Uterus (tissue), 4 donors: Measurements from ENCODE around the gene TMEM50A. TPM values are rescaled to one million over a fixed set of nuclear protein-coding genes. Genes with fewer than 3 reads are reported as not detected.
"Not testable (repeated sequence)": the region's sequence is repeated elsewhere in the genome, so short reads cannot be mapped to it uniquely, and the experiment has no call there.

ENCODE experiments used
- DNase-seq, 2 donors: peaks; one replicate each; pipeline ENCODE4 v3.0.0-alpha.2; 2019 to 2020
- H3K27ac ChIP-seq, 2 donors: fragments of 200-600 bp; sonication (generic); 1 replicate in 1 of 2; 2 replicates in 1 of 2; pipeline ENCODE4 v1.5.1; 2016 to 2018
- H3K27me3 ChIP-seq, 2 donors: fragments of 200-600 bp; sonication (generic); one replicate each; pipeline ENCODE4 v1.5.1; 2018 to 2019; ENCODE audit warnings: control low read depth in 1 of 2
- H3K36me3 ChIP-seq, 2 donors: fragments of 200-600 bp; sonication (generic); one replicate each; pipeline ENCODE4 v1.5.1; 2019; ENCODE audit warnings: control low read depth in 1 of 2
- H3K4me1 ChIP-seq, 2 donors: fragments of 200-600 bp; sonication (generic); one replicate each; pipeline ENCODE4 v1.5.1; 2018 to 2019; ENCODE audit warnings: control low read depth in 1 of 2
- H3K4me3 ChIP-seq, 2 donors: fragments of 200-600 bp; sonication (generic); 1 replicate in 1 of 2; 2 replicates in 1 of 2; pipeline ENCODE4 v1.5.1; 2018 to 2019; ENCODE audit warnings: mild to moderate bottlenecking in 1 of 2
- H3K9me3 ChIP-seq, 2 donors: fragments of 200-600 bp; sonication (generic); one replicate each; pipeline ENCODE4 v1.5.1; 2019; ENCODE audit warnings: control low read depth in 1 of 2
- intact Hi-C: fragments of 100-400 bp; cut with DNase I; formaldehyde crosslinking; loops from one replicate; pipeline ENCODE4 v1.15.1; 2023; ENCODE audit warnings: low total_unique reads
- total RNA-seq, 4 donors: library from RNA; depleted of rRNA in 3 of 4; stranded (reverse); fragments of >200 nt in 3 of 4; gene quantifications; one replicate each; pipeline versions ENCODE4 v1.1.0 to v1.2.4, GENCODE V29; 2014 to 2023
- TF ChIP-seq, protein P1 (sequence below), 4 experiments: fragments of 200-600 bp in 2 of 4; fragments of 450-650 bp in 2 of 4; sonication (generic) in 2 of 4; IDR thresholded peaks; one replicate each; pipeline ENCODE4 v1.5.1; 2016 to 2019; ENCODE audit warnings: antibody characterized with exemption in 4 of 4, mild to moderate bottlenecking in 2 of 4, moderate library complexity in 1 of 4
- donor health status: DM: yes; HTN: yes; CAD: no.

Gene TMEM50A
- total RNA-seq, 4 donors from 2014 or later, result 15.6 to 92.4 (median 66.7) TPM

DNA sequence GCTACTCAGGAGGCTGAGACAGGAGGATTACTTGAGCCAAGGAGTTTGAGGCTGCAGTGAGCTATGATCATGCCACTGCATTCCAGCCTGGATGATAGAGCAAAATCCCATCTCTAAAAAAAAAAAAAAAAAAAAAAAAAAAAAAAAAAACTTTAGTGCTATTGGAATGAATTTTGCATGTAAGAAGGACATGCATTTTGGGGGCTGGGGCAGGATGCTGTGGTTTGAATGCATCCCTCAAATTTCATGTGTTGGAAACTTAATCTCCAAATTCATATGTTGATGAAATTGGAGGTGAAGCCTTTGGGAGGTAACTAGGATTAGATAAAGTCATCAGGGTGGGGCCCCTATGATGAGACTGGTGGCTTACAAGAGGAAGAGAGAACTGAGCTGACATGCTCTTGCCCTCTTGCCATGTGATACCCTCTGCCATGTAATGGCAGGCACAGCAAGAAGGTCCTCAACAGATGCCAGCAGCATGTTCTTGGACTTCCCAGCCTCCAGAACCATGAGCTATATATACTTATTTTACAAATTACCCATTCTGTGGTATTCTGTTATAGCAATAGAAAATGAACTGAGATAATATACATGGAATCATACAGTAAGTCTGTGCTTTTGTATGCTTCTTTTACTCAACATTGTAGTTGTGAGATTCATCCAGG lies 25.2 kb upstream of the TMEM50A start:
- intact Hi-C loops, H3K27ac ChIP-seq, H3K36me3 ChIP-seq, H3K4me3 ChIP-seq, H3K4me1 ChIP-seq, DNase-seq, H3K27me3 ChIP-seq, H3K9me3 ChIP-seq: not testable (repeated sequence)

- H3K4me3 ChIP-seq, H3K9me3 ChIP-seq, H3K4me1 ChIP-seq, intact Hi-C loops, H3K36me3 ChIP-seq, H3K27me3 ChIP-seq: not testable (repeated sequence)
- peak in 1 of 2 donors; percentile 37 for DNase-seq
- H3K27ac ChIP-seq, result peak overlapping the region; percentile 45 to 83
Measured at GRCh38 chr1:25320314-25320938, 17.7 kb upstream of the TMEM50A start.

DNA sequence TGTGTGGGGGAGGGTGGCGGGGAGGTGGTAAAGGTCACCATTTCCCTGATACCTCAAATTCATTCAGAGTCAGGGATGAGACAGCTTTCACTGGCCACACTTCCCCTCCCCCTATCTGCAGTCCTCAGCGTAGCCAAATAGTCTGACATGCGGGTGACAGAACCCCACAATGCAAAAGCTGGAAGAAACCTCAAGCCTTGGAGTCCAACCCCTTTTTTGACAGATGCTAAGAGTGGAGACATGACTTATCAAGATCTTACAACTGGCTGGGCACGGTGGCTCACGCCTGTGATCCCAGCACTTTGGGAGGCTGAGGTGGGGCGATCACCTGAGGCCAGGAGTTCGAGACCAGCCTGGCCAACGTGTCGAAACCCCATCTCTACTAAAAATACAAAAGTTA lies 16.0 kb upstream of the TMEM50A start:
- H3K27me3 ChIP-seq, intact Hi-C loops, H3K9me3 ChIP-seq, DNase-seq, H3K27ac ChIP-seq, H3K4me3 ChIP-seq, H3K4me1 ChIP-seq, H3K36me3 ChIP-seq: not testable (repeated sequence)

DNA sequence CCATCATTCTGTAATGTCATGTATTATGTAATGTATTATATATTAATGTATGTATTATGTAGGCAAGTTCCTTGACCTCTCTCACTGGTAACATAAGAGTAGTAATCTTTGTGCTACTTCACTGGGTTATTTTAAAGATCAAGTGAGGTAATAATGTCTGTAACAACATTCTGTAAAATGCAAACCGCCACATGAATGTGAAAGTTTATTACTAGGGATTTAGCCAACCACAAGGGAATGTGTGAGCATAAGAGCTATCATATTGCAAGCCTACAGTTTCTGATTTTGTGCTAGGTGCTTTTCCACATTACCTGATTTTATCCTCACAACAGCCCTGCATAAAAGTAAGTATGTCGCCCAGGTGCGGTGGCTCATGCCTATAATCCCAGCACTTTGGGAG lies 13.7 kb upstream of the TMEM50A start:
- H3K4me3 ChIP-seq, intact Hi-C loops, H3K4me1 ChIP-seq, H3K27ac ChIP-seq, H3K36me3 ChIP-seq, DNase-seq, H3K9me3 ChIP-seq, H3K27me3 ChIP-seq: not testable (repeated sequence)

DNA sequence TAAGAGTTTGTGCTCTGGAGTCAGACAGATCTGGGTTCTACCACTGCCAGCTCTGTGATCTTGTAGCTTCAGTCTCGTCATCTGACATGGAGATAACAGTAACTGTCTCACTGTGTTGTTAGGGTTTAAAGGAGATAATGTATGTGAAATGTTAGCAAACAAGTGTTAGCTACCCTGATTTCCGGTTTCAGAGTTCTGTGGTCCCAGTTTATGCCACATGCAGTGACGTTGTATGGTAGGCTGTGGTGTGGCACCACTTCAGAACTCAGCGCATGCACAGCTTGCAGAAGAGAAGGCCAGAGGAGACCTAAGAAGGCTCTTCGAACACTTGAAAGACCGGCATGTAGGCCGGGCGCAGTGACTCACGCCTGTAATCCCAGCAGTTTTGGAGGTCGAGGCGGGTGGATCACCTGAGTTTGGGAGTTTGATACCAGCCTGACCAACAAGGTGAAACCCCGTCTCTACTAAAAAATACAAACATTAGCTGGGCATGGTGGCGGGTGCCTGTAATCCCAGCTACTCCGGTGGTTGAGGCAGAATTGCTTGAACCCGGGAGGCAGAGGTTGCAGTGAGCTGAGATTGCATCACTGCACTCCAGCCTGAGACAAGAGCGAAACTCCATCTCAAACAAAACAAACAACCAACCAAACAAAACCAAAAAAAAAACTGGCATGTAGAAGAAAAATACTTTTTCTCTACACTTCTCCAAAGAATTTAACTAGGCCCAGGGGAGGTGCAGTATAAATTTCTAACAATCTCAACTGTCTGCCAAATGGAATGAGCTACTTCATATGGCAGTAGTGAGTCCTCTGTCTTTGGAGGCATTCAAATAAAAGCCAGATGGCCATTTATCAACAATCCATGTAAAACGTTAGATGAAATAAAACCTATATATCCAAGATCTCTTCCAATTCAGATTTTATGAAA lies 10.0 kb upstream of the TMEM50A start:
- H3K4me3 ChIP-seq, H3K9me3 ChIP-seq, DNase-seq, H3K27me3 ChIP-seq, intact Hi-C loops, H3K36me3 ChIP-seq, H3K27ac ChIP-seq, H3K4me1 ChIP-seq: not testable (repeated sequence)

- DNase-seq, intact Hi-C loops, H3K9me3 ChIP-seq: not testable (repeated sequence)
Measured at GRCh38 chr1:25328791-25329185, 9.3 kb upstream of the TMEM50A start.

DNA sequence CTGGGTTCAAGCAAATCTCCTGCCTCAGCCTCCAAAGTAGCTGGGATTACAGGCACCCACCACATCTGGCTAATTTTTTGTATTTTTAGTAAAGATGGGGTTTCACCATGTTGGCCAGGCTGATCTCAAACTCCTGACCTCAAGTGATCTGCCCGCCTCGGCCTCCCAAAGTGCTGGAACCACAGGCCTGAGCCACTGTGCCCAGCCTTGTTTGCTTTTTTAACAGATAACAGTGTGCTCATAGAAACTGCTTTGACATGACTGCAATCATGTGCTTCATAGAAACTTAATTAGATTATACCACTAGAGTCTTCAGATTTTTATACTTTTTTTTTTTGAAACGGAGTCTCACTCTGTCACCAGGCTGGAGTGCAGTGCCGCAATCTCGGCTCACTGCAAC lies 8.8 kb upstream of the TMEM50A start:
- H3K27me3 ChIP-seq, H3K36me3 ChIP-seq, intact Hi-C loops, H3K4me3 ChIP-seq, DNase-seq, H3K4me1 ChIP-seq, H3K9me3 ChIP-seq: not testable (repeated sequence)
- H3K27ac ChIP-seq, result peak overlapping the region in 1 of 2 donors; percentile 70

More at GRCh38 chr1:25328791-25329185, 9.3 kb upstream of the TMEM50A start:
- not testable (repeated sequence) for H3K4me3 ChIP-seq, H3K4me1 ChIP-seq, H3K36me3 ChIP-seq, H3K27me3 ChIP-seq, H3K27ac ChIP-seq

GRCh38 chr1:25329950-25330349 lies 8.2 kb upstream of the TMEM50A start:
- H3K27ac ChIP-seq, result peak overlapping the region in 1 of 2 donors; percentile 70
- H3K36me3 ChIP-seq, H3K4me1 ChIP-seq, H3K27me3 ChIP-seq, H3K4me3 ChIP-seq, DNase-seq, H3K9me3 ChIP-seq, intact Hi-C loops: not testable (repeated sequence)

GRCh38 chr1:25336922-25337354 lies 1.2 kb upstream of the TMEM50A start:
- H3K4me1 ChIP-seq, result peaks cover 3 to 10% of the 10 kb centered on the region in 2 donors
- TF ChIP-seq, protein P1, sequence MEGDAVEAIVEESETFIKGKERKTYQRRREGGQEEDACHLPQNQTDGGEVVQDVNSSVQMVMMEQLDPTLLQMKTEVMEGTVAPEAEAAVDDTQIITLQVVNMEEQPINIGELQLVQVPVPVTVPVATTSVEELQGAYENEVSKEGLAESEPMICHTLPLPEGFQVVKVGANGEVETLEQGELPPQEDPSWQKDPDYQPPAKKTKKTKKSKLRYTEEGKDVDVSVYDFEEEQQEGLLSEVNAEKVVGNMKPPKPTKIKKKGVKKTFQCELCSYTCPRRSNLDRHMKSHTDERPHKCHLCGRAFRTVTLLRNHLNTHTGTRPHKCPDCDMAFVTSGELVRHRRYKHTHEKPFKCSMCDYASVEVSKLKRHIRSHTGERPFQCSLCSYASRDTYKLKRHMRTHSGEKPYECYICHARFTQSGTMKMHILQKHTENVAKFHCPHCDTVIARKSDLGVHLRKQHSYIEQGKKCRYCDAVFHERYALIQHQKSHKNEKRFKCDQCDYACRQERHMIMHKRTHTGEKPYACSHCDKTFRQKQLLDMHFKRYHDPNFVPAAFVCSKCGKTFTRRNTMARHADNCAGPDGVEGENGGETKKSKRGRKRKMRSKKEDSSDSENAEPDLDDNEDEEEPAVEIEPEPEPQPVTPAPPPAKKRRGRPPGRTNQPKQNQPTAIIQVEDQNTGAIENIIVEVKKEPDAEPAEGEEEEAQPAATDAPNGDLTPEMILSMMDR (IDR thresholded peaks at IDR 0.05), result peak in 1 of 4 experiments; percentile 3
- H3K36me3 ChIP-seq, intact Hi-C loops, H3K27me3 ChIP-seq, H3K9me3 ChIP-seq: not testable (repeated sequence)
- H3K27ac ChIP-seq, result peak overlapping the region; percentile 2 to 74
- peak overlapping the region; percentile 37 to 40 for H3K4me3 ChIP-seq
- peak in 1 of 2 donors; percentile 35 for DNase-seq

DNA sequence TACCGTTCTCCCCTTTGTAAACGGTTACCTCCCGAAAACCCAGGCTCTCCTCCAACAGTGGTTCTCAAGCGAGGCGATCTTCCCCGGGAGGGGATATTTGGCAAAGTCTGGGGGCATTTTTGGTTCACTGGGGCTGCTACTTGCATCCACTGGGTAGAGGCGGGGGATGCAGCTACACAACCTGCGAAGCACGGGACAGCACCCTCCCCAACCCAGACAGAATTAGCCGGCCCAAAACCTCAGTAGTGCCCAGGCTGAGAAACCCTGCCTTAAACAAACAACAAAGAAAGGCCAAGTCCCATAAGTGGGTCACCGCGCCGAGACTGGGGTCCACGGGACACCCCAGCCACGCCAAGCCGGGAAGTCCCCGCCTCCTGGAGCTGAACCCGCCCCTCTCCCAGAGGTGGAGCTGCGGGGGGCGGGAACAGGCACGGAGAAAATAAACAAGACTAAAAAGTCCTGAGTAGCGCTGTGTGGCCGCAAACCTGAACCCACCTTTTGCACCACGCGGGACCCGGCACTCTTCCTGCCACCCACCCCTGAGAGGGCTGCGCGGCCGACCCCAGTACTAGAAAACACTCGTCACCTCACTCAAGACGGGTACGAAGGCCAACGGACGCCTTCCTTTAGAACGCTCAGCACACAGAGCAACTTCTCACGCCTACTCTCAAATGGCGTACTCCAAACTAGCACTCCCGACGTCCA lies 499 bp upstream of the TMEM50A start:
- Histone ChIP-seq H3K27ac (peak overlapping the region; percentile 96 to 97), H3K4me1 (peaks cover 3 to 10% of the 10 kb centered on the region in 2 donors), H3K4me3 (peak overlapping the region; percentile 85 to 93)
- peak; percentile 27 to 42 for DNase-seq
- H3K36me3 ChIP-seq, H3K9me3 ChIP-seq, intact Hi-C loops, H3K27me3 ChIP-seq: not testable (repeated sequence)
